ENCODE measurements around the gene EPHA3.
"Not testable (repeated sequence)": the region's sequence is repeated elsewhere in the genome, so short reads cannot be mapped to it uniquely, and the experiment has no call there.

EPHA3 gene

DNA sequence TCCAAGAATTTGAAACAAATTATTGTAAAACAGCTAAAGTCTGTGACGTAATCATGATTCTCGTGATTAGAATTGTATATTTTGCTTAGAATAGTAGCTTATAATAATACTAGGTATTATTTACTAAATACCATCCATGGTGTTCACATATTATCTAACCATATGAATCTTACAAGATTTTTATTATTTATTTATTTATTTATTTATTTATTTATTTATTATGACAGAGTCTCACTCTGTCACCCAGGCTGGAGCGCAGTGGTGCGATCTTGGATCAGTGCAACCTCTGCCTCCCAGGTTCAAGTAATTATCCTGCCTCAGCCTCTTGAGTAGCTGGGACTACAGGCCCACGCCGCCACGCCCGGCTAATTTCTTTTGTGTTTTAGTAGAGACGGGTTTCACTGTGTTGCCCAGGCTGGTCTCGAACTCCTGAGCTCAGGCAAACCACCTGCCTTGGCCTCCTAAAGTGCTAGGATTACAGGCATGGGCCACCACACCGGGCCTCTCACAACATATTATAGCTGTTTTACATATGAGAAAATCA, 173.5 kb downstream of the EPHA3 start:
- no peak for DNase-seq (ENCODE audit: low read depth in 2 of 2)

DNA sequence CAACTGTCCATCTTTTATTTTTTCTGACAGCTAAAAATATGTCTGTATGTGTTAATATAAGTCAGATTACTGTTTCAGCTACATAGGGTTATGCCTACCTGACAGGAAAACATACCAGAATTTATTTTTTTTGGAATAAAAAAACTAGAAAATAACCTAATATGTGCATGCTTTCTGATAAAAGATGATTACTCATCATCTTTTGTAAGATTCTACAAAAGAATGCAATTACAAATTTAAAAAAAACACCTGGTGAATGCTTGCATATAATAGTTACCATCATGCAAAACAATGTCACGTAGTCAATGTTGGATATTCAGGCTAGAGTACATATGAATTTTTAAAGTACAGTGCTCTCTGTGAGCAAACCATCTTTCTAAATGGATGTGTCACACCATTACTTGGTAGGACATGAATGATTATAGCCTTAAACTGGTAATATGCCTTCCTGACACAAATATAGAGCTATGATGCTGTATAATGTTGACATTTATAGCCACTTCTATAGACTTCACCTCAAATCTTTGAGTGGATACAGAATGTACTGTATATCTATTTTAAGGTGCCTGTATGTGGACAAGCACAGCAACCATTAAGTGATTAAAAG, 180.6 kb downstream of the EPHA3 start:
- DNase-seq (ENCODE audit: low read depth in 2 of 2): no peak

DNA sequence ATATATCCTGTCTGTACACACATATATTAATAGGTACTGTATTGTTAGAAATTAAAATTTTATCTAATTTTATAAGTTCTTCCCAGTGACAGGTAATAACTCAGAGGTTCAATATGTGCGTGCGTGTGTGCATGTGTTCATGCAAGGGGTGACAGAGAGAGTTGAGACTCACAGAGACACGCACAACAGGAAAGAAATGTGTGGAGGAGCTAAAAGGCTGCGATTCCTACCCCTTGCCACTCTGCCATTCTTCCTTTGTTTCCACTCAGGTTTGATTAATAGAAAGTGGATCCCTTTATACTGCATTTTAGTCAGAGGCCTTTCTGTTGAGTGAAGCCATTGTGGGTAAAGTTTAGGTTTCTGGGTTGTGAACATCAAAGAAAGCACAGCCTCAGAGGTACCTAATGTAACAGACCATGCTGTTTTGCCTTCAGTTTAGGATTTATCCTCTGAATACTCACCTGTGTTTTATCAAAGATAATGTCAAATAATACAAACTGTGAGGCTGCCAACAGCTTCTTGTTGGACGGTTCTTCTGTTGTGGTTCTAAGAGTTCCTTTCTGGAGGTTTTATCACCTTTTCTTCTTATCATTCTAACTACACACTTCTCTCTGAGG, 182.3 kb downstream of the EPHA3 start:
- no peak for DNase-seq (ENCODE audit: low read depth in 2 of 2)

DNA sequence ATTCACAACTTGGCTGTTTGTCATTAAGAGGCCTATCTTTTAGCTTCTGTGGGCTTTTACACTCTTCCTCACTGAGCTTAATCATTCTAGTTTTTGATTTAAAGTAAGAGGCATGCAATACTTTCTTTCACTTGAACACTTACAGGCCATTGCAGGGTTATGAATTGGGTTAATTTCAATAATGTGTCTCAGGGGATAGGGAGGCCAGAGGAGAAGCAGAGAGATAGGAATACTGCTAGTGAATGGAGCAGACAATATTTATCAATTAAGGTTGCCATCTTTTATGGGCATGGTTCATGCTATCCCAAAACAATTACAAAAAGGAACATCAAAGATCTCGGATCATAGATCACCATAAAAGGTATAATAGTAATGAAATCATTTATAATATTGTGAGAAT, 189.8 kb downstream of the EPHA3 start:
- no peak for DNase-seq (ENCODE audit: low read depth in 2 of 2)

DNA sequence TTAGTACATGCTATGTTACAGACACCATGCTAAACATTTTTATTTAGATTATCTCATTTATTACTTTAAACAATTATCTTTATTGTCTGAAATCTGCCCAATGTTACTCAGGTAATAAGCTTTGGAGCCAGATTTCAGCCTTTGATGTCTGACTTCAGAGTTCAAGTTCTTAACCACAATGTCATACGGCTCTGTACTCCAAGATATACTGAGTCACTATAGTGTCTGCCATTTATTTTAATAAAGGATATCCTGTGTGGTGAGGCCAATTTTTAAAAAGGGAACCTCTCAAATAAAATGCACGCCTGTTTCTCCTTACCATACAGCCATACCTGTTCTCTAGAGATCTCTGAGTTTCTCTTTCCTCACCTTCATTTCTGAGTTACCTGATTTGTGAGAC, 193.1 kb downstream of the EPHA3 start:
- no peak for DNase-seq (ENCODE audit: low read depth in 2 of 2)

DNA sequence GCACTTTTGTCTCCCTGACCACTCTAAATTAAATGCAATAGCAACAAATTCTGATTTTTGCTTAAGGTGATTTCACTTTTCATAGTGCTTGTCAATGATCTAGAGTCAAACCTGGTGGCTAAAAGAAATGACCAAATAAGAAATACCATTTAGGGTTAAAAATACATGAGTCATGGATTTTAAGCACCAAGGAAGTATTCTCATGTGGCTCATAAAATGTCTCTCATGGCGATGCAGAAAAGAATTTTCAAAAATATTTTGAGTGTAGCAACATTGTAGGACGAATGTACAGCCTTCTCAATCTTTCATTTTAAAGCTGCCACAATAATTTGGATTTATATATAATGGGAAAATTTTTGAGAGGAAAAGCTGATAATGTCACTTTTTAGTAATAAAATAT, 193.6 kb downstream of the EPHA3 start:
- no peak for DNase-seq (ENCODE audit: low read depth in 2 of 2)

DNA sequence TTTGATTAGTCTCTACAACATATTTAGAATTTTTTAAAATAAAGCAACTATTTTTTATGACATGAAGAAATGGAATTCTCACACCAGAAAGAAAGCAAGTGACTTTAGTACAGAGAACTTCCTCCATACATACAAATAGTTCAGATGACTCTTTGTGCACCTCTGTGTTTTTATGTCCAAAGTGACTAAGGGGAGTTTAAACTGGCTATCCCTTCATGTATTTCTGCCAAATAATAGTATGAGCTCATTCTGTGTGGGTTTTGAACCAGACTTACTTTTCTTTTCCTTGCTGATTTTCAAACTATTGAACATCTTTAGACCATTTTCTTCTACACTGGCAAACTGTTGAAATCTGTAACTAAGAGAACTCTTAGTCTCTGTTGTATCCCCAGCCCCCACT, 196.3 kb downstream of the EPHA3 start:
- DNase-seq (ENCODE audit: low read depth in 2 of 2): no peak

DNA sequence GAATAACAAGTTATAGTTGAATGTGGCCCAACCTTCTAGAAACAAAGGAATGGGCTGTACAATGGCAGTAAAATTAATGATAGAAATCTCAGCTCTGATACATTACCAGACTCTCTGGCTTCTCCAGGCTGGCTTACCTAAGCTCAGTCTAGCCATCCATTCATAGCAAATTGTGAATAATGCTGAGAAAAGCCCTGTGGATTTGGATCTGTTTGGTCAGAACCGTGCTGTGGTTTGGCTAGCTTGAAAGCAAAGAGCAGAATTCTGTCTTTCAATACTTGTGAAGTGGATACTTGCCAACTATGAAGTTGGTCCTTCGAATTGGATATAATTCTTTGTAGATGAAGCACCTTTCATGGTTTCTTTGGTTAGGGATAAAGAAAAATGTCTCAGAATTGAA, 199.1 kb downstream of the EPHA3 start:
- DNase-seq (ENCODE audit: low read depth in 2 of 2): no peak

DNA sequence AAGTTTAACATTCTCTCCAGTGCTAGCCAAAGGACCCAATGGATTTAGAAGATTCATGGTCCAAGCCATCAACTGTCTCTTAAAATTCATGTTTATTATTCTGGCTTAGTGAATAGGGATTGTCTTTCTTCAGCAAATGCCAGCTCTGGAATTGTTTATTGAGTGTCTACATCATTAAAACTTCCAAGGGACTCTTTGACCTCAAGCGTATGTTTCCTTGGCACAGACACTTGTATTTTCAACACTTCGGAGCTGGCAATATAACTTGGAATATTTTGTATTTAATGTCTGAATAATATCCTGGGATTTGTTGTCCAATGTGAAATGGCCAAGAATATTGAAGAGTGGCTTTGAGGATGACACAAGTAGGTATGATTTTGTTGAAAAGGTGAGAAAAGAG, 204.2 kb downstream of the EPHA3 start:
- no peak for DNase-seq (ENCODE audit: low read depth in 2 of 2)

DNA sequence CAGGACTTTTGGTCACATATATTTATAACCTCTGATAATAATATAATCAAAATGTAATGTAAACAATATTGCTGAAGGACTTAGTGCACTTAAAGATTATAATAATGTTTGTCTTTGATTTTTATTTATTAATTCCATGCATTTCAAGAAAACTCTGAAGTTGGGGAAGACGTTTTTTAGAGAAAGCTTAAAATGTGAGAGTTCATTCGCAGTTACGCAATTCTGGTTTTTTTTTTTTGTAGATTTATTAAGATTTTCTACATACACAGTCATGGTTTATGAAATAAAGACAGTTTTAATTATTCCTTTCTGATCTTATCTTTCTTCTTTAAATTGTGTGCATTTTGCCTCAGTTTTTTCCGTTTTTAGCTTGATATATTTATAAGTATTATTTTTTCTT, 204.7 kb downstream of the EPHA3 start:
- no peak for DNase-seq (ENCODE audit: low read depth in 2 of 2)

DNA sequence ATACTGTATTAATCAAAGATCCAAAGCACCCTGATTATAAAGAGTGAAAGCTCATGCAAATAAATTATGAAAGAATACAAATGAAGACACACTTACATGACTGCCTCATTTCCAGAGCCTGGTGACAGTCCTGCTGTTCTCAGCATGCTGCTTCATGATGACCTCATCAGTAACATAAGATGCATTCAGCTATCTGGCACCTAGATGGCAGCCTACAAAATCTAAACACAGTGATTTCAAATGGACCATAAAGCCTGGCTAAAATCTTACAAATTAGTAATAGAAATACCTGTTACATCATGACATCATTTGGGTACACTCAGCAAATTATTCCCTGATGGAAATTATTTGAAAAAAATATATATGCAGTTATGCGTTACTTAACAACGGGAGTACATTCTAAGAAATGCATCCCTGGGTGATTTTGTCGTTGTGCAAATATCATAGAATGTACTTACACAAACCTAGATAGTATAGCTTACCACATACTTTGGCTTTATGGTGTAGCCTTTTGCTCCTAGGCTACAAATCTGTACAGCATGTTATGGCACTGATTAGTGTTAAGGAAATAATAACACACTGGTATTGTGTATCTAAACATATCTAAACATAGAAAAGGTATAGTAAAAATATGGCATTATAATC, 207.2 kb downstream of the EPHA3 start:
- no peak for DNase-seq (ENCODE audit: low read depth in 2 of 2)

DNA sequence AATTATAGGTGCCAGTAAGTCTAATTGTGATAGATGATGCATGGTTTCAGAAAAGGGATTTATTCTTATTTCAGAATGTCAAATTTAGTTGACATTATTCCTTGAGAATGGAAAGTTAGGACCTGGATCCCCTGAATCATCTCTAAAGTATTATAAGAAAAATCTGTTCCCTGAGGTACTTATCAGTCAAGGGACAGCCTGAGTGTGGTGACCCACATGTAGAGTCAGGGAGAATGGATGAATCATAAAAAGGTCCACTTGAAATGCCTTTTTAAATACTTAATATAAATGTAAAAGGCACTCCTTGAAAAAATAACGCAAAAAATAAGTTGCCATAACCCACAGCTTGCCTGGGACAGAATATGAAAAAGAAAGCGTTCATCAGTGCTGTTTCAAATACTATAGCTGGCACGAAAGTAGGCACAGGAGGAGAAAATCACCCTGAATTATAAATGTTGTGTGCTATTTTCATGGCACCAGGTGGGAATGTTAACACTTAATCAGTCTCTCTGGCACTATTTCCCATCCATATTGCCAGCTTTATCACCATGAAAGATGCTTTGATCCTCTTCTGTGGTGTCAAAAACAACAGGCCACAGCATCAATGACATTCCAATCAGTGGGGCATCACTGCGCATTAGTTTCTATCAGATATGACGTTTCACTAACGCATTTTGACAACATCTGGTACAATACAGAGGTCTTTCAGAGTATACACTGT, 208.5 kb downstream of the EPHA3 start:
- DNase-seq (ENCODE audit: low read depth in 2 of 2): no peak

DNA sequence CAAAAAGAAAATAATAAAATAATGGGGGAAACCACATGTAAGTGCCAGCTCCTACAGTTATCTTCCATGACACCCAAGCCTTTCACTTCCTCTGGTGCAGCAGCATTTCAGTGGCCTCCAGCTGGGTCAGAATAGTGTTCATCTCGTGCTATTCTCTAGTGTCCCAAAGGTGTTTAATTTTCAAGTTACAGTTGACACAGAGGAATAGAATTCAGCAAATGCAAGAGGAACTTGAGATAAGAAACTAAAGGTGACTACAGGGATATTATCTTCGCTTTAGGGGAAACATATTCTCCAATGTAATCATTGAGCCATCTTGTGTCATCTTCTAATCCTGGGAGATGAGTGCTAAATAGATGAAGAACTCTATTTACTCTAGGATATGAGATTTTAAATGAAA, 212.8 kb downstream of the EPHA3 start:
- DNase-seq (ENCODE audit: low read depth in 2 of 2): no peak

DNA sequence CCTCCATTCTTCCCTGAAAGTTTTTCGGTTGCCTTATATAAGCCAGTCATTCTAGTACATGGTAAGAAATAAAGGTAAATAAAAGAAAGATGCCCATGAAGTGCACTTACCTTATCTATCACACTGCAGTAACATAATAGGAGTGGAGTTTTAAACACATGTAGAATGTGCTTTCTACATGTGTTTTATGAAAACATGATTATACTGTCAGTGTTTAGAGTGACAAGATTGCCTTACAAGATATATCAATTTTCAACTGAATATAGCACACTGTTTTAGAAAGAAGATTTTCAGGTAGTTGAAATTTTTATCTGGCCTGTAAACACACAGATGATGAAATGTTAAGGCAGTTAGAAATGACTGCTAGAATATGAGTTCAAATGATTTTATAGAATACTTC, 219.6 kb downstream of the EPHA3 start:
- DNase-seq (ENCODE audit: low read depth in 2 of 2): no peak

DNA sequence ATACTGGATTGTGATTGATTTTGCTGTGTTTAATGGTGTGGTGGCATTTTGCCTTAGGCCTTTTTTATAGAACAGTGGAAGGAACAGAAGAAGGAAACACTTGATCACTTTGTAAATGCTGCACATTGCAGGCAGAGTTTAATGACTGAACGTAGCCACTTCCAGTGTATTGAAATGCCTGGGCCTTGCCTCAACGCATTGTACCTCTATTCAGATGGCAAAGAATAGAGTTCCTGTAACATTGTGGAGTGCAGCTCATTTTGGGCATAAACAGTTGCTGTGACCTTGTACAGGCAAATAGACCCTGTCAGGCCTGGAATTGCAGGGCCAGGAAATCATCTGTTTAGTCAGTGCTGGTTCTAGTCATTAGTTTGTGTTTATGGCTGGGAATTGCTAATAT, 225.0 kb downstream of the EPHA3 start:
- DNase-seq (ENCODE audit: low read depth in 2 of 2): no peak

DNA sequence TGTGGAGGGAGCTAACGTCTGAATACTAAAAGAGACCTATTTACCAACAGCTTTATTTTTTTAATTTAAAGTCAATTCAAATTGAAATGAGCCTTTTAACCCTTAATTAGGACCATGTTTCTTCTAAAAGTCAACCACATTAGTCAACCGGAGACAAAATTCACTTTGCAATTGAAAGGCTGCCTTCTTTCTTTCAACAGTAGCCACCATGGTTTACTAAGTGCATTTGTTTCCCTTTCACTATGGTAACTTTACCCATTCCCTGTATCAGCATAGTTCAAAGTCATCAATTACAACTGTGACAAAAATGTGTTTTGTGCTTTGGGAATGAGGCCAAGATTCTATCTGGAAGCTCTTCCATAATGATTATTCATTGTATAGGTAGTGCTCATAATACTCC, 225.4 kb downstream of the EPHA3 start:
- no peak for DNase-seq (ENCODE audit: low read depth in 2 of 2)

DNA sequence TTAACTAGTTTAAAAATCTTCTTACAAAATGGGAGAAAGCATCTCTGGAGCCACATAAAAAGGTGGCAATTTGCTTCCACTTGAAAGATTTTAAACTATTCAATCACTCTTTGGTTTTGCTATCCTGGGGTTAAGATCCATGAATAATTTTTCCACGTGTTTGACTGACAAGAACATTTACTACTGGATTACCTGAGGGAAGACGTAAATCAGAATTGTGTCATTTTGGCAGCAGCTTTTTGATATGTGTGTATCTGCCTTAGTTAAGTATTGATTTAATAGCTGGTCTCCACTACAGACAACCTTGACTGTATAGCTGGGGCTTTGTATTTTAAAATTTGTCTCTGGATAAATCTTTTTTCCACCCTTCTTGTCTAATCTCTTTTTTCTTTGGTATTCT, 228.3 kb downstream of the EPHA3 start:
- no peak for DNase-seq (ENCODE audit: low read depth in 2 of 2)

DNA sequence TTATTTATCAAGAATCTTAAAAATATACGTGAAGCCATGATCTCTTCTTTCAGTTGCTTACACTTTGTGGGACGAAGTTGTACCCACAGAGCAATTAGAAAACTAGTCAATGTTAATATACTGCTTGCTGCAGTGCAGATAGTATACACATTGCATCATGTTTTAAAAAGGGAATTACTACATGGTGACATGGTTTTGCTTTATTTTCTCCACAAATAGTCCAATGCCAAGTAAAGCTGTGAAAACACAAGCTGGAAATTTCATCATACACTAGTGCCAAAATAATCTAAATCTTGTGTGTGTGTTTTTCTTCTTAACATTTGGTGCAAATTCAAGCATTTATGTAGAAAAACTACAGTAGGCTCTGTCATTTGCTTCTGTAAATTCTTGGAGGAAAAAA, 233.0 kb downstream of the EPHA3 start:
- no peak for DNase-seq (ENCODE audit: low read depth in 2 of 2)

DNA sequence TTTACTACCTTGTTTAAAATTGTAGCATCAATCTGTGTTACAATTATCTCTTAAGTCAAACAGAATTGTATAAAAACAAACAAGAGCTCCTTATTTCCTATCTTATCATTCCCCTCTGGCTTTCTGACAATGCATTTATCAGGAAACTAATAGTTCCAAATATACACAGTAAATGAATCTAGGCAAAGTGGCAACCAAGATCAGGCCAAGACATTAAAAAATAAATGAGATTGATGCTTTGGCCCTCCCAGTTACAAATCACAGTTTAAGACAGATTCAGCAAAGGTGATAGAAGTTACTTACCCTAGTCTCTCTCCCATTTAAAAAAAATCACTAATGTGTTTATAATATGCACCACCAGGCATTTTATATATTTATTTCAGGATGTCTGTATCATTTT, 236.7 kb downstream of the EPHA3 start:
- no peak for DNase-seq (ENCODE audit: low read depth in 2 of 2)

DNA sequence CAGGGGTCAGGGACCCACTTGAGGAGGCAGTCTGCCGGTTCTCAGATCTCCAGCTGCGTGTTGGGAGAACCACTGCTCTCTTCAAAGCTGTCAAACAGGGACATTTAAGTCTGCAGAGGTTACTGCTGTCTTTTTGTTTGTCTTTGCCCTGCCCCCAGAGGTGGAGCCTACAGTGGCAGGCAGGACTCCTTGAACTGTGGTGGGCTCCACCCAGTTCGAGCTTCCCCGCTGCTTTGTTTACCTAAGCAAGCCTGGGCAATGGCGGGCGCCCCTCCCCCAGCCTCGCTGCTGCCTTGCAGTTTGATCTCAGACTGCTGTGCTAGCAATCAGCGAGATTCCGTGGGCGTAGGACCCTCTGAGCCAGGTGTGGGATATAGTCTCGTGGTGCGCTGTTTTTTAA, 243.5 kb downstream of the EPHA3 start:
- not testable (repeated sequence) for DNase-seq (ENCODE audit: low read depth in 2 of 2)

DNA sequence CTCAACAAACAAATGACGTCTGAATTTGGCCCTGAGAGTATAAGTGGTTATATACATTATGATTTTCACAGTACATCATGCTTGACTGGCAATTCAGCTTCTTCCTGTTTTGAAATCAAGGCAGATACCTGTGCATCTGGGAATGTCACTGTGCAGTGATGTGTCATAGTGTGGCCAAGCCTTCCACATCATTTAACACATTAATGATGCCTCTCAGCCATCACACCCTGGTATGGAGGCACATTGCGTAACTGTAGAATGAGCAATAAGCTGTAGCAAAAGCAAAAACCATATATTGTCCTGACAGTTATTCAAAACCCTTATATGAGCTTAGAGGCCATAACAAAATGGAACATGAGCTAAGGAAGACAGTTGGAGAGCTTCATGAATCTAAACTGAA, 246.0 kb downstream of the EPHA3 start:
- no peak for DNase-seq (ENCODE audit: low read depth in 2 of 2)

DNA sequence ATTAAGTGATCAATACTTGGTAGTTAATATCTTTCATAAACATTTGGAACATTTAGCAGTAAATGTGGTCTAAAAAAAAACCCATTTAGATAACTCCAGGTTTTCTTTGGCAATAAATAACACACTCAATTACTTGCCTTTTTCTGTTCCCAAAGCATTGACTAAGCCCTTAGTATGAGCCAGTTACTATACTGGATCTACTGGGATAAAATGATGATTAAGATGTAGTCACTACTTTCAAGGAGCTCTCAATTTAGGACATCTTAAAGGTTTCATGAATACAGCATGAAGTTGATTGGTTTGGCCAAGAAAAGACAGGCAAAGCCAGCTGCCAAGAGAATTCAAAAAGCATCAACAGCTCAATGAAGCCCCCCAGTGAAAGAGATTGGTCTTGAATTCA, 250.9 kb downstream of the EPHA3 start:
- no peak for DNase-seq (ENCODE audit: low read depth in 2 of 2)

DNA sequence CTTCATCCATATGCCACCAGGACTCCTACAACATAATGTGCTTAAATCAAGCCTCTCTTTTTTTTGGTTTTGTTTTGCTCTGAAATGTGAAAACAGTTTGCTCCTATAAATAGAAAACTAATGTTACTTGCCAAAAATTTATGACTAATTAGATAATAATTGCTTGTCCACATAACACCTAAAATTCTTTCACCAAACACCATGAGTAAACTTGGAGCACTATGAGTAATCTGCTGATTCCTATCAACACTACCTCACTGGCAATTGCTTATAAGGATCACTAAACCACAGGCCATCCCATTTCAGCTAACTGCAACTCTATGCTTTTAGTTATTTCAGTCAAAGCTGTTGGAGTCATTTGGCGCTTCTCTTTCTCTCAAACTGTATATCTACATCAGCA, 252.7 kb downstream of the EPHA3 start:
- no peak for DNase-seq (ENCODE audit: low read depth in 2 of 2)
